Measurements from ENCODE around the gene RALGPS1. TPM values are rescaled to one million over a fixed set of nuclear protein-coding genes. Genes with fewer than 3 reads are reported as not detected.

RALGPS1 gene
- total and polyA plus RNA-seq, 2 of the 8 experiments (the other 6 are each of a cell fraction or from before 2014, with no cell fraction given) = 20.0 to 23.5 TPM

- no peak overlapping the region for H4K5ac ChIP-seq (ENCODE audit: insufficient read length, low read depth, low read length)
- peaks cover 3 to 12% (median 10%) of the 10 kb centered on the region in 4 experiments for H3K4me1 ChIP-seq (replicated peaks in 1 of 4; ENCODE audit: control insufficient read depth in 3 of 4, insufficient read depth in 4 of 4, low read length in 3 of 4)
- DNase-seq (ENCODE audit: low read depth in 1 of 2, low spot score in 2 of 2) = no peak
- ChIA-PET CTCF (ENCODE audit: partially characterized antibody) (interaction anchor here (0.9 to 3.6 kb wide), 6 partner anchors 11 to 225 kb away, joined by 3 to 19 read pairs (median 4); no protein-coding TSS in a partner anchor), POLR2A (ENCODE audit: partially characterized antibody) (interaction anchor here (0.6 to 0.9 kb wide), 3 partner anchors 9 to 67 kb away, joined by 3 read pairs; no protein-coding TSS in a partner anchor)
- H3K56ac ChIP-seq (replicated peaks; ENCODE audit: insufficient read length, low read depth, low read length) = no peak overlapping the region
- H4K20me1 ChIP-seq (replicated peaks in 1 of 2; ENCODE audit: control insufficient read depth in 1 of 2, insufficient read depth in 2 of 2, low read length in 2 of 2) = no peaks in the 10 kb centered on the region
- no peaks in the 10 kb centered on the region for H3K79me1 ChIP-seq (ENCODE audit: low read depth, low read length)
- H3K23ac ChIP-seq (ENCODE audit: insufficient read length) = no peak overlapping the region
- H2BK120ac ChIP-seq (replicated peaks; ENCODE audit: low read depth, low read length) = no peak overlapping the region
- H3K27ac ChIP-seq (ENCODE audit: low read depth, low read length) = no peak overlapping the region
- FAIRE-seq = no peak
- H3K14ac ChIP-seq (ENCODE audit: insufficient read length) = no peak overlapping the region
- no peak overlapping the region for H2AK5ac ChIP-seq (ENCODE audit: low read depth, low read length)
- H2BK12ac ChIP-seq (ENCODE audit: low read depth, low read length) = no peak overlapping the region
- H3K4me3 ChIP-seq (ENCODE audit: extremely low read depth in 1 of 4, insufficient read depth in 2 of 4, low read depth in 3 of 4, low read length in 4 of 4) = no peak overlapping the region
- H4K8ac ChIP-seq (ENCODE audit: extremely low read depth, insufficient read depth, low read length) = no peak overlapping the region
- H3K9me3 ChIP-seq (ENCODE audit: insufficient read depth in 2 of 2, low read depth in 1 of 2, low read length in 1 of 2) = no peaks in the 10 kb centered on the region
- H2AFZ ChIP-seq (ENCODE audit: low read length) = no peak overlapping the region
- 79% methylated on average over 2 of the region's 2 CpGs; no CpG with 5 or more reads in 1 of the 2 experiments for WGBS, 2 experiments (ENCODE audit: extremely low coverage in 1 of 2, insufficient coverage in 1 of 2, insufficient read length in 1 of 2, insufficient replicate concordance in 2 of 2, low coverage in 1 of 2, low lambda C conversion rate in 2 of 2, missing lambda C conversion rate in 1 of 2)
- no peak overlapping the region for H3K4ac ChIP-seq (replicated peaks; ENCODE audit: insufficient read length, low read depth, low read length)
- no peaks in the 10 kb centered on the region for H3K79me2 ChIP-seq (ENCODE audit: control insufficient read depth in 1 of 2, insufficient read depth in 2 of 2, low read length in 2 of 2)
- H3K4me2 ChIP-seq (ENCODE audit: insufficient read depth in 1 of 2, low read depth in 2 of 2, low read length in 2 of 2) = no peak overlapping the region
- H3K23me2 ChIP-seq (ENCODE audit: low read depth, low read length) = no peaks in the 10 kb centered on the region
- H3K27me3 ChIP-seq (replicated peaks in 1 of 4; ENCODE audit: control insufficient read depth in 3 of 4, extremely low read depth in 1 of 4, insufficient read depth in 3 of 4, low read length in 3 of 4) = no peaks in the 10 kb centered on the region
- no peak overlapping the region for H3K9ac ChIP-seq (replicated peaks in 1 of 4; ENCODE audit: extremely low read depth in 1 of 4, low read depth in 3 of 4, low read length in 3 of 4)
- no peak overlapping the region for H2BK15ac ChIP-seq (ENCODE audit: low read length)
- H4K91ac ChIP-seq (replicated peaks; ENCODE audit: insufficient read length, low read length) = no peak overlapping the region
- H2BK5ac ChIP-seq (ENCODE audit: low read depth, low read length) = no peak overlapping the region
- H3K36me3 ChIP-seq (ENCODE audit: control insufficient read depth in 2 of 4, insufficient read depth in 4 of 4, low read length in 3 of 4) = no peaks in the 10 kb centered on the region
- H3K18ac ChIP-seq (ENCODE audit: extremely low read depth, low read length) = no peak overlapping the region
- H2BK20ac ChIP-seq (ENCODE audit: low read length) = no peak overlapping the region
- TF ChIP-seq JUN (IDR thresholded peaks at IDR 0.05; ENCODE audit: low read depth, low read length) (no peak), KDM5A (IDR thresholded peaks at IDR 0.05; ENCODE audit: low read length) (no peak), BCL11A (IDR thresholded peaks at IDR 0.05; ENCODE audit: low read depth in 2 of 2, low read length in 2 of 2) (no peak), CHD2 (IDR thresholded peaks at IDR 0.05; ENCODE audit: low read length) (no peak), TEAD4 (IDR thresholded peaks at IDR 0.05; ENCODE audit: low read depth, low read length) (no peak), YY1 (IDR thresholded peaks at IDR 0.05; ENCODE audit: low read depth, low read length) (no peak), HDAC6 (IDR thresholded peaks at IDR 0.05; ENCODE audit: low read depth, low read length) (no peak), SIX5 (IDR thresholded peaks at IDR 0.05; ENCODE audit: low read depth, low read length) (no peak), RFX5 (IDR thresholded peaks at IDR 0.05; ENCODE audit: borderline replicate concordance, low read depth, low read length) (no peak), SP2 (IDR thresholded peaks at IDR 0.05; ENCODE audit: low read length) (no peak), TAF1 (IDR thresholded peaks at IDR 0.05; ENCODE audit: low read depth, low read length) (no peak), NANOG (IDR thresholded peaks at IDR 0.05; ENCODE audit: insufficient read depth, low read depth, low read length, poor library complexity, severe bottlenecking) (no peak), FOSL1 (IDR thresholded peaks at IDR 0.05; ENCODE audit: insufficient read depth, low read depth, low read length) (no peak), SIRT6 (IDR thresholded peaks at IDR 0.05; ENCODE audit: low read length) (no peak), TCF12 (IDR thresholded peaks at IDR 0.05; ENCODE audit: low read depth, low read length) (no peak)
Observed at GRCh38 chr9:127163409-127163808, 248.8 kb downstream of the RALGPS1 start.

All from H1 (cell line).